MCF 10A (cell line): ENCODE measurements around the gene DLX2. TPM values are rescaled to one million over a fixed set of nuclear protein-coding genes. Genes with fewer than 3 reads are reported as not detected.

ENCODE experiments used
- BruUV-seq: library from RNA; stranded (reverse); fragments of 400-500 nt; replicated peaks from 2 replicates; lab custom pipeline; 2021; lab: Mats Ljungman, UMichigan
- CTCF ChIA-PET: fragments of 300-600 bp; sonication (Branson Sonifier 250); formaldehyde crosslinking; extraction: SDS; loops from one replicate; lab custom pipeline; 2021; ENCODE audit warnings: antibody characterized with exemption, inconsistent platforms; lab: Yijun Ruan, JAX
- POLR2A ChIA-PET: fragments of 300-600, 350-650 bp; sonication (Branson Sonifier 250); formaldehyde crosslinking; extraction: SDS; loops from one replicate; lab custom pipeline; 2020; ENCODE audit warnings: antibody characterized with exemption, inconsistent platforms; lab: Yijun Ruan, JAX
- DNase-seq: peaks from one replicate; pipeline ENCODE4 v3.0.0-alpha.2; 2018; ENCODE audit not compliant: unreplicated experiment
- H3K27ac Mint-ChIP-seq: one replicate; pipeline ENCODE4 v1.8.0; 2022; ENCODE audit warnings: mild to moderate bottlenecking, low read depth, mixed read lengths; ENCODE audit not compliant: unreplicated experiment
- H3K27me3 Mint-ChIP-seq: one replicate; pipeline ENCODE4 v1.8.0; 2022; ENCODE audit warnings: mixed read lengths; ENCODE audit not compliant: insufficient read depth, unreplicated experiment
- H3K36me3 Mint-ChIP-seq: one replicate; pipeline ENCODE4 v1.8.0; 2022; ENCODE audit warnings: mild to moderate bottlenecking, moderate library complexity, mixed read lengths; ENCODE audit not compliant: insufficient read depth, unreplicated experiment
- H3K4me1 Mint-ChIP-seq: one replicate; pipeline ENCODE4 v1.8.0; 2022; ENCODE audit warnings: mixed read lengths; ENCODE audit not compliant: insufficient read depth, unreplicated experiment
- H3K4me3 Mint-ChIP-seq: one replicate; pipeline ENCODE4 v1.8.0; 2022; ENCODE audit warnings: mild to moderate bottlenecking, moderate library complexity, mixed read lengths; ENCODE audit not compliant: unreplicated experiment
- H3K9me3 Mint-ChIP-seq: one replicate; pipeline ENCODE4 v1.8.0; 2022; ENCODE audit warnings: mixed read lengths; ENCODE audit not compliant: unreplicated experiment
- intact Hi-C: fragments of 100-400 bp; cut with micrococcal nuclease; formaldehyde crosslinking; loops from 2 replicates; pipeline ENCODE4 v1.14.1; 2022
- total RNA-seq: library from RNA; stranded (reverse); gene quantifications from 2 replicates; pipeline ENCODE4 v1.2.3, GENCODE V29; 2022
- TF ChIP-seq, protein P1 (sequence below): fragments of 200-600 bp; IDR thresholded peaks from one replicate; pipeline ENCODE4 v1.8.0; 2022; ENCODE audit warnings: antibody characterized with exemption, mild to moderate bottlenecking; ENCODE audit not compliant: unreplicated experiment

DLX2 gene
- total RNA-seq, 1 experiment from 2014 or later: 1.1 TPM

DNA sequence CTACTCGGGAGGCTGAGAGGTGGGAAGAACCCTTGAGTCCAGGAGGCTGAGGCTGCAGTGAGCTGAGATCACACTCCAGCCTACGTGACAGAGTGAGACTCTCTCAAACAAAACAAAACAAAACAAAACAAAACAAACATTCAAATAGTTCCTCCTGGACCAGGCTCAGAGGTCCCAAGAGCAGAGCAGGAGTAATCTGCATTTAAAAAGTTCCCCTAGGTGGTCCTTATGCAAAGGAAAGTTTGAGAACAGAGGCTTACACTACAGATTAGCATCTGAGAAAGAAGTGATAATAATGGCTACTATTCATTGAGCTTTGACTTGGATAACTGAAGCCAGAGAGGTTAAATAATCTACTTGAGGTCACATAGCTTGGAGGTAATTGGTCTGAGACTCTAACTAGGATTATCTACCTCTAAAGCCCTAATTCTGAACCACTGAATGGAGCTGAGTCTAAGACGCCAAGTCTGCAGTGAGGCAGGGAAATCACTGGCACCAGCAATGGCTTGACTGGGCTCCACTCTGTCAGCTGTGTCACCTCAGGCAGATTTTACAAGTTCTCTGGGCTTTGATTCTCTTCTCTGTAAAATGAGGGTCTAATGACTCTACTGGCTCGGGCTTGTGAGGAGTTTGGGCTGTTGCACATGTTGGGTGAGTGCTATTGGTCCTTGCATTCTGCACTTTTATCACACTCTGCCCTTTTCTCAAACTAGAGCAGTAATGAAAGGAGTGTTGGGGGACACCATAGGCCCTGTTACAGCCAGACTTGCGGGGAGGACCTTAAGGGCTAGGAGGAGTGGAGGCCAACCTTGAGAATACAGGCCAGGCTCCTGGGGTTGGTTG is 29.2 kb upstream of the DLX2 start:
- DNase-seq: no peak
- H3K4me3 Mint-ChIP-seq: no peak overlapping the region
- H3K9me3 Mint-ChIP-seq: no peaks in the 10 kb centered on the region
- H3K36me3 Mint-ChIP-seq: peaks cover 6% of the 10 kb centered on the region
- peaks cover 8% of the 10 kb centered on the region for H3K4me1 Mint-ChIP-seq
- no peaks in the 10 kb centered on the region for H3K27me3 Mint-ChIP-seq
- POLR2A ChIA-PET: interaction anchor here (1.0 kb wide), 1 partner anchor 35 kb away, joined by 3 read pairs; no protein-coding TSS in a partner anchor
- TF ChIP-seq, protein P1, sequence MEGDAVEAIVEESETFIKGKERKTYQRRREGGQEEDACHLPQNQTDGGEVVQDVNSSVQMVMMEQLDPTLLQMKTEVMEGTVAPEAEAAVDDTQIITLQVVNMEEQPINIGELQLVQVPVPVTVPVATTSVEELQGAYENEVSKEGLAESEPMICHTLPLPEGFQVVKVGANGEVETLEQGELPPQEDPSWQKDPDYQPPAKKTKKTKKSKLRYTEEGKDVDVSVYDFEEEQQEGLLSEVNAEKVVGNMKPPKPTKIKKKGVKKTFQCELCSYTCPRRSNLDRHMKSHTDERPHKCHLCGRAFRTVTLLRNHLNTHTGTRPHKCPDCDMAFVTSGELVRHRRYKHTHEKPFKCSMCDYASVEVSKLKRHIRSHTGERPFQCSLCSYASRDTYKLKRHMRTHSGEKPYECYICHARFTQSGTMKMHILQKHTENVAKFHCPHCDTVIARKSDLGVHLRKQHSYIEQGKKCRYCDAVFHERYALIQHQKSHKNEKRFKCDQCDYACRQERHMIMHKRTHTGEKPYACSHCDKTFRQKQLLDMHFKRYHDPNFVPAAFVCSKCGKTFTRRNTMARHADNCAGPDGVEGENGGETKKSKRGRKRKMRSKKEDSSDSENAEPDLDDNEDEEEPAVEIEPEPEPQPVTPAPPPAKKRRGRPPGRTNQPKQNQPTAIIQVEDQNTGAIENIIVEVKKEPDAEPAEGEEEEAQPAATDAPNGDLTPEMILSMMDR: no peak
- CTCF ChIA-PET: interaction anchor here (0.7 to 1.3 kb wide), 2 partner anchors 321 to 427 kb away, joined by 3 read pairs; no protein-coding TSS in a partner anchor
- peak overlapping the region; percentile 27 for H3K27ac Mint-ChIP-seq
- intact Hi-C loops: no loop called here
- no TSS peak for BruUV-seq

DNA sequence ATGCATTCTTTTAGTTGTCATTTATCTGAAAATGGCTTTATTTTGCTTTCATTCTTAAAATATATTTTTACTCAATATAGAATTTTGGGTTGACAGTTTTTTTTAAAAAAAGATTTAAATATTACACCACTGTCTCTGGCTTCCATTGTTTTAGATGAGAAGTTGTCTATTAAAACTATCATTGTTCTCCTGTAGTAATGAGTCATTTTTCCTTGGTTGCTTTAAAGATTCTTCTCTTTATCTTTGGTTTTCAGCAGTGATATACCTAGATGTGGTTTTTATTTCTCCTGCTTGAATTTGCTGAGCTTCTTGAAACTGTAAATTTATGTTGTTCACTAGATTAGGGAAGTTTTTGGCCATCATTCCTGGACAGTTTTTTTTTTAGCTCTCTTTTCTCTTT is 26.7 kb upstream of the DLX2 start:
- POLR2A ChIA-PET: interaction anchor here (0.6 to 2.7 kb wide), 6 partner anchors 9 to 548 kb away, joined by 3 to 15 read pairs (median 3); no protein-coding TSS in a partner anchor
- Mint-ChIP-seq H3K4me3 (no peak overlapping the region), H3K4me1 (peaks cover 5% of the 10 kb centered on the region), H3K27ac (no peak overlapping the region), H3K27me3 (no peaks in the 10 kb centered on the region), H3K9me3 (no peaks in the 10 kb centered on the region), H3K36me3 (peaks cover 6% of the 10 kb centered on the region)
- TF ChIP-seq, protein P1: no peak
- no peak for DNase-seq
- BruUV-seq: no TSS peak
- CTCF ChIA-PET: interaction anchor here (0.6 to 1.6 kb wide), 8 partner anchors 8 to 600 kb away, joined by 3 to 8 read pairs (median 4); partner anchors contain the start of gene DYNC1I2
- intact Hi-C loops: no loop called here

DNA sequence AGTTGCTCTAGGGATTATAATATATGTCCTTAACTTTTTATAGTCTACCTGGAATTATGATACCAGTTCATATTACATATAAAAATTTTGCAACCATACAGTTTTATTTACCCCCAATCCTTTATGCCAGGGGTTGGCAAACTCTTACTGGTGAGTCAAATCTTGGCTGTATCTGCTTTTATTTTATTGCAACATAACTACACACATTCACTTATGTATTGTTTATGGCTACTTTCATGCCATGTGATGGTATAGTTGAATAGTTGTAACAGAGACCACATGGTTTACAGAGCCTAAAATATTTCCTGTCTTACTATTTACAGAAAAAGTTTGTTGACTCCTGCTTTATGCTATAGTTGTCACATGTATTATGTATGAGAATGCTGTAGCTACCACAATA is 25.8 kb upstream of the DLX2 start:
- Mint-ChIP-seq H3K4me3 (no peak overlapping the region), H3K27ac (no peak overlapping the region), H3K9me3 (no peaks in the 10 kb centered on the region), H3K4me1 (peaks cover 5% of the 10 kb centered on the region), H3K36me3 (peaks cover 6% of the 10 kb centered on the region), H3K27me3 (no peaks in the 10 kb centered on the region)
- TF ChIP-seq, protein P1: no peak
- ChIA-PET POLR2A (interaction anchor here (0.8 to 2.7 kb wide), 8 partner anchors 8 to 606 kb away, joined by 3 to 15 read pairs (median 3); partner anchors contain the start of genes CYBRD1 and SLC25A12), CTCF (interaction anchor here (1.0 to 1.4 kb wide), 5 partner anchors 9 to 333 kb away, joined by 3 to 8 read pairs (median 4); partner anchors contain the start of gene DLX2)
- intact Hi-C loops: no loop called here
- peak; percentile 93 for DNase-seq
- no TSS peak for BruUV-seq

DNA sequence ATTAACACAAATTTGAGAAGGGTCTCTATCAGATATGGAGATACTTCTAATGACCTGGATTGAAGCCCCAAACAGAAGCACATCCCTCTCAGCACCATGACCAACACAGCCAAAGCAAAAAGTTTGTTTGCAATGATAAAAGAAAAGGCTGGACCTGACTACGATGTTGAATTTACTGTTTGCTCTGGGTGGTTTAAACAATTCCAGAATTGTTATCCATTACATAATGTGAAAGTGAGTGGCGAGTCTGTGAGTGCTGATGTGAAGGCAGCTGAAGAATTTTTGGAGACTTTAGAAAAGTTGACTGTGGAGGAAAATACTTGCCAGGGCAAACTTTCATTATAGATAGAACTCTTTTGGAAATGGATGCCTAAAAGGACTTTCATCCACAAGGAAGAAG is 17.4 kb upstream of the DLX2 start:
- POLR2A ChIA-PET: interaction anchor here (0.8 to 3.6 kb wide), 6 partner anchors 9 to 198 kb away, joined by 3 to 20 read pairs (median 4); partner anchors contain the start of genes DLX2 and HAT1
- CTCF ChIA-PET: interaction anchor here (1.0 to 1.1 kb wide), 2 partner anchors 309 to 342 kb away, joined by 3 read pairs; no protein-coding TSS in a partner anchor

More for the DNA sequence above, 17.4 kb upstream of the DLX2 start:
- Mint-ChIP-seq H3K4me1 (peaks cover 20% of the 10 kb centered on the region), H3K4me3 (no peak overlapping the region), H3K9me3 (no peaks in the 10 kb centered on the region), H3K27me3 (no peaks in the 10 kb centered on the region), H3K36me3 (no peaks in the 10 kb centered on the region), H3K27ac (no peak overlapping the region)
- intact Hi-C loops: no loop called here
- TF ChIP-seq, protein P1: no peak
- DNase-seq: no peak
- BruUV-seq: no TSS peak
